Liver (tissue), 9 donors: Measurements from ENCODE around the gene OLFML2A. TPM values are rescaled to one million over a fixed set of nuclear protein-coding genes. Genes with fewer than 3 reads are reported as not detected.

ENCODE experiments used
- DNase-seq: peaks from one replicate; pipeline ENCODE4 v3.0.0-alpha.2; 2017; ENCODE audit warnings: low spot score
- H3K27ac ChIP-seq, 2 donors: one replicate each; pipeline ENCODE4 v1.7.0; 2013; ENCODE audit warnings: inconsistent platforms in 2 of 2, low read length in 2 of 2, control low read depth in 1 of 2, low read depth in 1 of 2, mild to moderate bottlenecking in 1 of 2
- H3K27me3 ChIP-seq, 4 donors: one replicate each; pipeline versions ENCODE4 v1.6.1 to v1.7.0; 2013; ENCODE audit warnings: low read length in 3 of 4, inconsistent platforms in 1 of 4, mild to moderate bottlenecking in 1 of 4, moderate library complexity in 1 of 4; ENCODE audit not compliant: control insufficient read depth in 4 of 4, insufficient read depth in 4 of 4
- H3K36me3 ChIP-seq, 4 donors: one replicate each; pipeline versions ENCODE4 v1.6.1 to v1.7.0; 2013; ENCODE audit warnings: low read length in 3 of 4, mild to moderate bottlenecking in 3 of 4, low read depth in 1 of 4, moderate library complexity in 1 of 4; ENCODE audit not compliant: control insufficient read depth in 4 of 4, insufficient read depth in 3 of 4
- H3K4me1 ChIP-seq, 4 donors: one replicate each; pipeline versions ENCODE4 v1.6.1 to v1.7.0; 2013; ENCODE audit warnings: low read length in 3 of 4, mild to moderate bottlenecking in 3 of 4, moderate library complexity in 1 of 4; ENCODE audit not compliant: control insufficient read depth in 4 of 4, insufficient read depth in 4 of 4
- H3K4me3 ChIP-seq, 3 donors: one replicate each; pipeline versions ENCODE4 v1.6.1 to v1.7.0; 2013; ENCODE audit warnings: low read length in 3 of 3, control low read depth in 1 of 3, low read depth in 1 of 3, mild to moderate bottlenecking in 1 of 3
- H3K9ac ChIP-seq, 2 donors: one replicate each; pipeline ENCODE4 v1.7.0; 2013; ENCODE audit warnings: low read length in 2 of 2, mild to moderate bottlenecking in 2 of 2, moderate library complexity in 2 of 2, control low read depth in 1 of 2, low read depth in 1 of 2
- H3K9me3 ChIP-seq, 4 donors: one replicate each; pipeline versions ENCODE4 v1.6.1 to v1.7.0; 2013; ENCODE audit warnings: low read length in 3 of 4; ENCODE audit not compliant: control insufficient read depth in 4 of 4
- ATF3 ChIP-seq: IDR thresholded peaks from 2 replicates; pipeline ENCODE4 v1.6.1; 2016; ENCODE audit warnings: antibody characterized with exemption
- CTCF ChIP-seq: fragments of 150-350 bp; IDR thresholded peaks from 2 replicates; pipeline ENCODE4 v1.5.1; 2017; ENCODE audit warnings: improper control_type of control experiment, low read depth, low read length; ENCODE audit not compliant: missing input control
- FOXA1 ChIP-seq: IDR thresholded peaks from 2 replicates; pipeline ENCODE4 v1.6.1; 2016; ENCODE audit warnings: antibody characterized with exemption
- FOXA2 ChIP-seq: IDR thresholded peaks from 2 replicates; pipeline ENCODE4 v1.6.1; 2016; ENCODE audit warnings: antibody characterized with exemption
- GABPA ChIP-seq, 2 donors: IDR thresholded peaks in 1 of 2; conservative IDR thresholded peaks in 1 of 2; 2 replicates each; pipeline ENCODE4 v1.6.1; 2016; ENCODE audit warnings: antibody characterized with exemption in 2 of 2, mild to moderate bottlenecking in 1 of 2, moderate library complexity in 1 of 2
- HNF4A ChIP-seq, 2 donors: conservative IDR thresholded peaks; 2 replicates each; pipeline ENCODE4 v1.6.1; 2016; ENCODE audit warnings: antibody characterized with exemption in 2 of 2, mild to moderate bottlenecking in 2 of 2
- HNF4G ChIP-seq: IDR thresholded peaks from 2 replicates; pipeline ENCODE4 v1.6.1; 2016; ENCODE audit warnings: antibody characterized with exemption
- JUND ChIP-seq, 2 donors: IDR thresholded peaks; 2 replicates each; pipeline ENCODE4 v1.6.1; 2016; ENCODE audit warnings: antibody characterized with exemption in 2 of 2
- MAX ChIP-seq: IDR thresholded peaks from 2 replicates; pipeline ENCODE4 v1.6.1; 2016; ENCODE audit warnings: antibody characterized with exemption
- NR2F2 ChIP-seq: IDR thresholded peaks from 2 replicates; pipeline ENCODE4 v1.6.1; 2016; ENCODE audit warnings: antibody characterized with exemption
- RXRA ChIP-seq, 2 donors: IDR thresholded peaks; 2 replicates each; pipeline ENCODE4 v1.6.1; 2017 to 2018; ENCODE audit warnings: antibody characterized with exemption in 2 of 2, mild to moderate bottlenecking in 1 of 2
- SP1 ChIP-seq: IDR thresholded peaks from 2 replicates; pipeline ENCODE4 v1.6.1; 2018; ENCODE audit warnings: antibody characterized with exemption, mild to moderate bottlenecking
- TAF1 ChIP-seq: conservative IDR thresholded peaks from 2 replicates; pipeline ENCODE4 v1.6.1; 2016; ENCODE audit warnings: antibody characterized with exemption, mild to moderate bottlenecking
- YY1 ChIP-seq: IDR thresholded peaks from 2 replicates; pipeline ENCODE4 v1.6.1; 2016; ENCODE audit warnings: antibody characterized with exemption, mild to moderate bottlenecking
- WGBS: extraction: QIAGEN DNeasy Blood & Tissue Kit; methylation state at CpG from one replicate; pipeline ENCODE4 v1.1.7; 2013; 5-methylcytosine and 5-hydroxymethylcytosine counted together
- polyA plus RNA-seq, 2 donors: library from polyadenylated mRNA; stranded (reverse) in 1 of 2; unstranded in 1 of 2; fragments of 200-250 nt in 1 of 2; fragments of >200 nt in 1 of 2; fragmentation: Nextera tagmentation in 1 of 2; extraction: Ambion mirVana in 1 of 2; gene quantifications; one replicate each; pipeline versions ENCODE4 v1.2.1 to v1.2.3, GENCODE V29; 2013 to 2015
- total RNA-seq, 2 donors: library from RNA; depleted of rRNA; stranded (reverse); fragments of >200 nt; gene quantifications; one replicate each; pipeline ENCODE4 v1.2.3, GENCODE V29; 2014
- TF ChIP-seq, protein P1 (sequence below): IDR thresholded peaks from 2 replicates; pipeline ENCODE4 v1.6.1; 2016; ENCODE audit warnings: antibody characterized with exemption
- TF ChIP-seq, protein P2 (sequence below): IDR thresholded peaks from 2 replicates; pipeline ENCODE4 v1.6.1; 2016; ENCODE audit warnings: antibody characterized with exemption, mild to moderate bottlenecking
- donor health status: healthy.
- donor health status: healthy.
- donor health status: healthy.
- donor health status: healthy.
- donor health status: healthy.

OLFML2A gene
- total and polyA plus RNA-seq, 4 donors = 0.15 to 1.1 (median 0.53) TPM

DNA sequence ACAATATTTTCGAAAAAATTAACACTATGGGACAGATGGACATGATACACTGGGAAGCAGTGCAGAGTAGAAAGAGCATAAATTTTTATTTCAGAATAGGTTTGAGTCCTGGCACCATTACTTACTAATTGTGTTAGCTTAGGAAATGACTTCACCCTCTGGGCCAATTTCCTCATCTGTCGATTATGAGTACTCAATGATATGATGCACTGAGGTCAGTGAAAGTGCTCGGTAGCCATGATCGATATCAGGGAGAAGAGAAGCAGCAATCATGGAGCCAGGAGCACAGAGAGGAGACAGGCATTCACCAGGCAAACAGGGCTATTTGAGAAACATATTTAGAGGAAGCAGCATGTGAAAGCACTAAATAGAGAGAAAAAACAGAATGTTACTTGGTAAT lies 35.3 kb upstream of the OLFML2A start:
- no peaks in the 10 kb centered on the region for H3K4me1 ChIP-seq
- WGBS = 83% methylated on average over 4 of the region's 4 CpGs
- no peaks in the 10 kb centered on the region for H3K36me3 ChIP-seq
- H3K27ac ChIP-seq = no peak overlapping the region
- no peak for DNase-seq
- no peak overlapping the region for H3K9ac ChIP-seq
- TF ChIP-seq FOXA2 = no peak
- TF ChIP-seq YY1 = no peak
- TF ChIP-seq FOXA1 = no peak
- TF ChIP-seq HNF4G = no peak
- no peak overlapping the region for H3K4me3 ChIP-seq
- H3K27me3 ChIP-seq = no peaks in the 10 kb centered on the region
- H3K9me3 ChIP-seq = no peaks in the 10 kb centered on the region

DNA sequence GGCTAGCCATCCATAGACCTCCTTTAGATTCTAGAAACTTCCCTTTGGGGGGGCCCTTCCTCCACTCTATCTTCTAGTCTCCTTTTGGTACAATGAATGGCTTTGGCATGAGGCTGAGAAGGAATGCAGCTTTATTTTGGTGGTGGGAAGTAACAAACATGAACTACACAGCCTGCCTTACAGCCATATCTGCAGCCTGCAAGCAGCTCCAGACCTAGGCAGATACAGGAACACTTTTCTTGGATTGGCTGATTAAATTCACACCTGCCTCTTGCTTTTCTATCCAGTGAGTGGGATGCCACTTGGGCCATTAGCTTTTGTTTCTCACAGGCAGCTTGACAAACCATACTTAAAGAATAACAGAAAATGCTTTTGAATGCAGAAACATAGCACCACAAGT lies 34.0 kb upstream of the OLFML2A start:
- no peaks in the 10 kb centered on the region for H3K27me3 ChIP-seq
- no peaks in the 10 kb centered on the region for H3K4me1 ChIP-seq
- DNase-seq = no peak
- H3K9ac ChIP-seq = no peak overlapping the region
- no peak overlapping the region for H3K27ac ChIP-seq
- no peak overlapping the region for H3K4me3 ChIP-seq
- TF ChIP-seq, protein P1, sequence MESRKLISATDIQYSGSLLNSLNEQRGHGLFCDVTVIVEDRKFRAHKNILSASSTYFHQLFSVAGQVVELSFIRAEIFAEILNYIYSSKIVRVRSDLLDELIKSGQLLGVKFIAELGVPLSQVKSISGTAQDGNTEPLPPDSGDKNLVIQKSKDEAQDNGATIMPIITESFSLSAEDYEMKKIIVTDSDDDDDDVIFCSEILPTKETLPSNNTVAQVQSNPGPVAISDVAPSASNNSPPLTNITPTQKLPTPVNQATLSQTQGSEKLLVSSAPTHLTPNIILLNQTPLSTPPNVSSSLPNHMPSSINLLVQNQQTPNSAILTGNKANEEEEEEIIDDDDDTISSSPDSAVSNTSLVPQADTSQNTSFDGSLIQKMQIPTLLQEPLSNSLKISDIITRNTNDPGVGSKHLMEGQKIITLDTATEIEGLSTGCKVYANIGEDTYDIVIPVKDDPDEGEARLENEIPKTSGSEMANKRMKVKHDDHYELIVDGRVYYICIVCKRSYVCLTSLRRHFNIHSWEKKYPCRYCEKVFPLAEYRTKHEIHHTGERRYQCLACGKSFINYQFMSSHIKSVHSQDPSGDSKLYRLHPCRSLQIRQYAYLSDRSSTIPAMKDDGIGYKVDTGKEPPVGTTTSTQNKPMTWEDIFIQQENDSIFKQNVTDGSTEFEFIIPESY = no peak
- TF ChIP-seq HNF4G = no peak
- no peak for TF ChIP-seq GABPA (IDR thresholded peaks at IDR 0.05 in 1 of 2, conservative IDR thresholded peaks at IDR 0.05 in 1 of 2)
- H3K36me3 ChIP-seq = no peaks in the 10 kb centered on the region
- no peaks in the 10 kb centered on the region for H3K9me3 ChIP-seq

DNA sequence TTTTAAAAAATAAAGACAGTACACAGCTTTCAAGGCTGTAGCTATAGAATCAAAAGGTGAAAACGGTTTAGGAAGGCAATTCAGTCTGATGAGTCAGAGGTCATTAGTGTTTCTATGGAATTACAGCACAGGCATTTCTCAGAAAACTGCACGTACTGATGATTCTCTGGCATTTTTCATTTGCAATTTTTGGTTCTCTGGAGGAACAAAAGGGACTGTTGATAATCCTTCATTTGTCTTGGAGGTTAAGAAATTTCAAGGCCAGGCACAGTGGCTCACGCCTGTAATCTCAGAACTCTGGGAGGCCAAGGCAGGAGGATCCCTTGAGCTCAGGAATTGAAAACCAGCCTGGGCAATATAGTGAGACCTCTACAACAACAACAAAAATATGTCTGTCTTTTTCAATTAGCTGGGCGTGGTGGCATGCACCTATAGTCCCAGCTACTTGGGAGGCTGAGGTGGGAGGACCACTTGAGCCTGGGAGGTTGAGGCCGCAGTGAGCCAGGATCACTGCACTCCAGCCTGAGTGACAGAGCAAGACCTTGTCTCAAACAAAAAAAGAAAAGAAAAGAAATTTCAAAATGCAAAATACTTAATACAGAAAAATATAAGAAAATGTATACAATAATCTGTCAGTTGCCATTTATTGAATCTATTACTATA lies 33.1 kb upstream of the OLFML2A start:
- TF ChIP-seq GABPA (IDR thresholded peaks at IDR 0.05 in 1 of 2, conservative IDR thresholded peaks at IDR 0.05 in 1 of 2) (no peak), FOXA2 (no peak), HNF4G (no peak)
- Histone ChIP-seq H3K4me3 (no peak overlapping the region), H3K9ac (no peak overlapping the region), H3K4me1 (no peaks in the 10 kb centered on the region), H3K36me3 (no peaks in the 10 kb centered on the region), H3K27ac (no peak overlapping the region), H3K27me3 (no peaks in the 10 kb centered on the region), H3K9me3 (no peaks in the 10 kb centered on the region)
- 85% methylated on average over 5 of the region's 5 CpGs for WGBS
- DNase-seq = no peak

- no peak for DNase-seq
- Histone ChIP-seq H3K36me3 (no peaks in the 10 kb centered on the region), H3K9ac (no peak overlapping the region), H3K27ac (no peak overlapping the region), H3K4me3 (no peak overlapping the region), H3K9me3 (no peaks in the 10 kb centered on the region), H3K27me3 (no peaks in the 10 kb centered on the region), H3K4me1 (peaks cover 0 to 6% (median 2%) of the 10 kb centered on the region in 4 donors)
- 92% methylated on average over 4 of the region's 4 CpGs for WGBS
- TF ChIP-seq NR2F2 (no peak), ATF3 (no peak), HNF4G (no peak), HNF4A (conservative IDR thresholded peaks at IDR 0.05) (no peak), JUND (IDR thresholded peaks at IDR 0.05) (no peak), SP1 (no peak), RXRA (IDR thresholded peaks at IDR 0.05) (no peak), FOXA1 (no peak), TAF1 (no peak), CTCF (no peak), FOXA2 (no peak), YY1 (no peak), MAX (no peak), GABPA (IDR thresholded peaks at IDR 0.05 in 1 of 2, conservative IDR thresholded peaks at IDR 0.05 in 1 of 2) (no peak)
- TF ChIP-seq, protein P2, sequence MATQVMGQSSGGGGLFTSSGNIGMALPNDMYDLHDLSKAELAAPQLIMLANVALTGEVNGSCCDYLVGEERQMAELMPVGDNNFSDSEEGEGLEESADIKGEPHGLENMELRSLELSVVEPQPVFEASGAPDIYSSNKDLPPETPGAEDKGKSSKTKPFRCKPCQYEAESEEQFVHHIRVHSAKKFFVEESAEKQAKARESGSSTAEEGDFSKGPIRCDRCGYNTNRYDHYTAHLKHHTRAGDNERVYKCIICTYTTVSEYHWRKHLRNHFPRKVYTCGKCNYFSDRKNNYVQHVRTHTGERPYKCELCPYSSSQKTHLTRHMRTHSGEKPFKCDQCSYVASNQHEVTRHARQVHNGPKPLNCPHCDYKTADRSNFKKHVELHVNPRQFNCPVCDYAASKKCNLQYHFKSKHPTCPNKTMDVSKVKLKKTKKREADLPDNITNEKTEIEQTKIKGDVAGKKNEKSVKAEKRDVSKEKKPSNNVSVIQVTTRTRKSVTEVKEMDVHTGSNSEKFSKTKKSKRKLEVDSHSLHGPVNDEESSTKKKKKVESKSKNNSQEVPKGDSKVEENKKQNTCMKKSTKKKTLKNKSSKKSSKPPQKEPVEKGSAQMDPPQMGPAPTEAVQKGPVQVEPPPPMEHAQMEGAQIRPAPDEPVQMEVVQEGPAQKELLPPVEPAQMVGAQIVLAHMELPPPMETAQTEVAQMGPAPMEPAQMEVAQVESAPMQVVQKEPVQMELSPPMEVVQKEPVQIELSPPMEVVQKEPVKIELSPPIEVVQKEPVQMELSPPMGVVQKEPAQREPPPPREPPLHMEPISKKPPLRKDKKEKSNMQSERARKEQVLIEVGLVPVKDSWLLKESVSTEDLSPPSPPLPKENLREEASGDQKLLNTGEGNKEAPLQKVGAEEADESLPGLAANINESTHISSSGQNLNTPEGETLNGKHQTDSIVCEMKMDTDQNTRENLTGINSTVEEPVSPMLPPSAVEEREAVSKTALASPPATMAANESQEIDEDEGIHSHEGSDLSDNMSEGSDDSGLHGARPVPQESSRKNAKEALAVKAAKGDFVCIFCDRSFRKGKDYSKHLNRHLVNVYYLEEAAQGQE = no peak
These were observed 29.9 kb upstream of the OLFML2A start for GRCh38 chr9:124747065-124747464.
